Measurements from ENCODE around the gene UPP2. TPM values are rescaled to one million over a fixed set of nuclear protein-coding genes. Genes with fewer than 3 reads are reported as not detected.

The UPP2 gene
- total and polyA plus RNA-seq, 7 donors, result not detected

DNA sequence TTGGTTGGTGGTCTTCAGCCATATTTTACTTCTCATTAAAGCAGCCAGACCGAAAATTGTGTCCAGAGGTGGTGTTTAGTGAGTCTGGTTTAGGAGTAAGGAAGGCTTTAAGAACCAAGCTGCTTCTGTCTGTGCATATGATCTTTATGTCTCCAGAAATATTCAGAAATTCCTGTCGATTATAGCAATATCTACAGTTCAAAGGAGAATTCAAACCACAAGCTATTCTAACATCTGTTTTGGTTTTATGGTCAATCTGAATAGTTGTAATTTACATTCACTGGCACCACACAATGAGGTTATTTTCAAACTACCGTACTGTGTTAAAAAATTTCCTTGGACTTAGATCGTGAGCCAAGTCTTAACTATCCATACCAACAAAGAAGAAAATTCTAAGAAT, 11.3 kb downstream of the UPP2 start:
- Histone ChIP-seq H3K27ac (no peak overlapping the region), H3K27me3 (ENCODE audit: insufficient read depth in 3 of 3, low read length in 2 of 3) (no peaks in the 10 kb centered on the region), H3K9me3 (no peaks in the 10 kb centered on the region), H3K36me3 (ENCODE audit: insufficient read depth in 1 of 2, low read depth in 1 of 2) (no peaks in the 10 kb centered on the region), H3K4me3 (no peak overlapping the region), H3K4me1 (no peaks in the 10 kb centered on the region)
- intact Hi-C loops (cut with DNase I), result no loop called here
- 28 to 35% (median 34%) methylated on average over 4 of the region's 4 CpGs for WGBS, 3 donors
- DNase-seq (no peak), ATAC-seq (no peak)
- TF ChIP-seq, protein P1, sequence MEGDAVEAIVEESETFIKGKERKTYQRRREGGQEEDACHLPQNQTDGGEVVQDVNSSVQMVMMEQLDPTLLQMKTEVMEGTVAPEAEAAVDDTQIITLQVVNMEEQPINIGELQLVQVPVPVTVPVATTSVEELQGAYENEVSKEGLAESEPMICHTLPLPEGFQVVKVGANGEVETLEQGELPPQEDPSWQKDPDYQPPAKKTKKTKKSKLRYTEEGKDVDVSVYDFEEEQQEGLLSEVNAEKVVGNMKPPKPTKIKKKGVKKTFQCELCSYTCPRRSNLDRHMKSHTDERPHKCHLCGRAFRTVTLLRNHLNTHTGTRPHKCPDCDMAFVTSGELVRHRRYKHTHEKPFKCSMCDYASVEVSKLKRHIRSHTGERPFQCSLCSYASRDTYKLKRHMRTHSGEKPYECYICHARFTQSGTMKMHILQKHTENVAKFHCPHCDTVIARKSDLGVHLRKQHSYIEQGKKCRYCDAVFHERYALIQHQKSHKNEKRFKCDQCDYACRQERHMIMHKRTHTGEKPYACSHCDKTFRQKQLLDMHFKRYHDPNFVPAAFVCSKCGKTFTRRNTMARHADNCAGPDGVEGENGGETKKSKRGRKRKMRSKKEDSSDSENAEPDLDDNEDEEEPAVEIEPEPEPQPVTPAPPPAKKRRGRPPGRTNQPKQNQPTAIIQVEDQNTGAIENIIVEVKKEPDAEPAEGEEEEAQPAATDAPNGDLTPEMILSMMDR (IDR thresholded peaks at IDR 0.05), result no peak

- H3K27ac ChIP-seq, result no peak overlapping the region
- no peak for DNase-seq
- no peaks in the 10 kb centered on the region for H3K36me3 ChIP-seq (ENCODE audit: insufficient read depth in 1 of 2, low read depth in 1 of 2)
- H3K27me3 ChIP-seq (ENCODE audit: insufficient read depth in 3 of 3, low read length in 2 of 3), result no peaks in the 10 kb centered on the region
- H3K4me1 ChIP-seq, result no peaks in the 10 kb centered on the region
- WGBS, 3 donors, result 81 to 85% (median 84%) methylated on average over 4 of the region's 4 CpGs
- TF ChIP-seq, protein P1 (IDR thresholded peaks at IDR 0.05), result no peak
- H3K4me3 ChIP-seq, result no peak overlapping the region
- no peak for ATAC-seq
- intact Hi-C loops (cut with DNase I), result no loop called here
- no peaks in the 10 kb centered on the region for H3K9me3 ChIP-seq
Observed at GRCh38 chr2:158113741-158114295, 12.1 kb downstream of the UPP2 start.

DNA sequence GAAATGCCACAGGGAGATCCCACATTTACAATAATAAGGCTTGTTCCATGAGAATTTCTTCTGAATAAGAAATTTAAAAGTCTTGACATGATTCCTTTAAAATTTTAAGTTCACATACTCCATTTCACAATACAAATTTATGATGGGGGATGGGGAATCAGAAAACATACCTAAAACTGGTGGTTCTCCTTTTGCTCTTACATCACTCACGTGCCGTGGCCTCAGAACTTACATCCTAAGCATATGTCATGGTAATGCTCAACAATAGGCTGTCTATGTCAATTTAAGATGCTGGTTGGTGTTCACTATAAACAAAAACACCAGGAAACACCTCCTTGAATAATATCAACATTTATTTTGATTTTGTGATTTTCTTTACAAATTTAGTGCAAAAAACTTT, 12.8 kb downstream of the UPP2 start:
- H3K4me1 ChIP-seq, result no peaks in the 10 kb centered on the region
- no peak for DNase-seq
- 35 to 71% (median 66%) methylated on average over 2 of the region's 2 CpGs for WGBS, 3 donors
- TF ChIP-seq, protein P1 (IDR thresholded peaks at IDR 0.05), result no peak
- intact Hi-C loops (cut with DNase I), result no loop called here
- H3K4me3 ChIP-seq, result no peak overlapping the region
- no peaks in the 10 kb centered on the region for H3K27me3 ChIP-seq (ENCODE audit: insufficient read depth in 3 of 3, low read length in 2 of 3)
- H3K9me3 ChIP-seq, result no peaks in the 10 kb centered on the region
- no peak for ATAC-seq
- no peaks in the 10 kb centered on the region for H3K36me3 ChIP-seq (ENCODE audit: insufficient read depth in 1 of 2, low read depth in 1 of 2)
- H3K27ac ChIP-seq, result no peak overlapping the region

DNA sequence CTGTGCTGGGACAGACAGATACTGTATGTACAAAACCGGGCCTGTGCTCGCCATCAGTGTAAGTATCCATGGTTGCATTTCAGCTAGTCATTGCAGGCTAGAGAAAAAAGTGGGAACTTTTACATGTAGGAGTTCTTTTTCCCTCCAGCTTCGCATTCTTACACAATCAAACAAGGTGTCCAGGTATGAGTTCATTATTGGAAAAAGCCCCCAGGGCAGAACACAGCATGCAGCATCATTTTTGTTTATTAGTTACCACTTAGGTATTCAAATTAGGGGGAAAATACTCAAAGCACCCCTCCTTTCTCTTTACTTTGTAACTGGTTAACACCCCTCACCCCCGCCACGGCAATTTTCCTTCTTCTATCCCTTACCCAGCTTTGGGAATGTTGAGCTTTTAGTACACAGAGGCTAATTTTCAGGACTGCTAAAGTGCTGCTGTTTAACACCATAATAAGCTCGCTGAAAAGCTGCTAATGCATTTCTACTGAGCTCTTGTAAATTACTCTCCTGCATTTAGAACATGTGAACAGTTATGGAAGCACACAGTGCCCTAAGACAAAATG, 13.6 kb downstream of the UPP2 start:
- Histone ChIP-seq H3K4me3 (no peak overlapping the region), H3K36me3 (ENCODE audit: insufficient read depth in 1 of 2, low read depth in 1 of 2) (no peaks in the 10 kb centered on the region), H3K4me1 (no peaks in the 10 kb centered on the region), H3K9me3 (no peaks in the 10 kb centered on the region), H3K27ac (no peak overlapping the region), H3K27me3 (ENCODE audit: insufficient read depth in 3 of 3, low read length in 2 of 3) (no peaks in the 10 kb centered on the region)
- TF ChIP-seq, protein P1 (IDR thresholded peaks at IDR 0.05), result no peak
- no peak for ATAC-seq
- DNase-seq, result no peak
- WGBS, 3 donors, result 66 to 77% (median 68%) methylated on average over 6 of the region's 6 CpGs
- intact Hi-C loops (cut with DNase I), result no loop called here

GRCh38 chr2:158116936-158117335, 15.3 kb downstream of the UPP2 start:
- no peaks in the 10 kb centered on the region for H3K27me3 ChIP-seq (ENCODE audit: insufficient read depth in 3 of 3, low read length in 2 of 3)
- DNase-seq, result no peak
- intact Hi-C loops (cut with DNase I), result no loop called here
- H3K4me1 ChIP-seq, result no peaks in the 10 kb centered on the region
- TF ChIP-seq, protein P1 (IDR thresholded peaks at IDR 0.05), result no peak
- ATAC-seq, result no peak
- H3K9me3 ChIP-seq, result no peaks in the 10 kb centered on the region
- no peak overlapping the region for H3K4me3 ChIP-seq
- no peak overlapping the region for H3K27ac ChIP-seq
- H3K36me3 ChIP-seq (ENCODE audit: insufficient read depth in 1 of 2, low read depth in 1 of 2), result no peaks in the 10 kb centered on the region
- WGBS, 3 donors, result 82 to 88% (median 85%) methylated on average over 3 of the region's 3 CpGs

Measured in psoas muscle (tissue), 8 donors.